Spleen (tissue), 11 donors: ENCODE measurements around the gene BCL11B. TPM values are rescaled to one million over a fixed set of nuclear protein-coding genes. Genes with fewer than 3 reads are reported as not detected.

Experiments used
- DNase-seq: peaks from one replicate; pipeline ENCODE4 v3.0.0-alpha.2; 2020
- H3K27ac ChIP-seq, 8 donors: fragments of 200-600 bp; sonication (generic) in 7 of 8; 1 replicate in 4 of 8; 2 replicates in 4 of 8; pipeline versions ENCODE4 v1.5.0 to v1.8.0; 2016 to 2021; ENCODE audit warnings: inconsistent platforms in 4 of 8, mild to moderate bottlenecking in 4 of 8, moderate library complexity in 1 of 8
- H3K27me3 ChIP-seq, 7 donors: fragments of 200-600 bp; sonication (generic) in 6 of 7; replicated peaks in 1 of 7; 1 replicate in 4 of 7; 2 replicates in 3 of 7; pipeline versions ENCODE4 v1.5.0 to v1.8.0; 2016 to 2021; ENCODE audit warnings: inconsistent platforms in 3 of 7, mild to moderate bottlenecking in 1 of 7
- H3K36me3 ChIP-seq, 6 donors: fragments of 200-600 bp; sonication (generic) in 5 of 6; 1 replicate in 4 of 6; 2 replicates in 2 of 6; pipeline versions ENCODE4 v1.5.0 to v1.8.0; 2016 to 2021; ENCODE audit warnings: inconsistent platforms in 2 of 6
- H3K4me1 ChIP-seq, 6 donors: fragments of 200-600 bp; sonication (generic) in 5 of 6; 1 replicate in 3 of 6; 2 replicates in 3 of 6; pipeline versions ENCODE4 v1.5.0 to v1.8.0; 2016 to 2021; ENCODE audit warnings: inconsistent platforms in 3 of 6
- H3K4me3 ChIP-seq, 8 donors: fragments of 200-600 bp; sonication (generic) in 7 of 8; 1 replicate in 4 of 8; 2 replicates in 4 of 8; pipeline versions ENCODE4 v1.5.0 to v1.8.0; 2016 to 2021; ENCODE audit warnings: inconsistent platforms in 4 of 8, mild to moderate bottlenecking in 4 of 8, moderate library complexity in 2 of 8
- H3K9me3 ChIP-seq, 8 donors: fragments of 200-600 bp; sonication (generic) in 7 of 8; 1 replicate in 4 of 8; 2 replicates in 4 of 8; pipeline versions ENCODE4 v1.5.0 to v1.8.0; 2016 to 2021; ENCODE audit warnings: inconsistent platforms in 4 of 8
- CTCF ChIP-seq, 11 experiments: fragments of 200-600 bp in 7 of 11; fragments of 450-650 bp in 4 of 11; sonication (generic) in 4 of 11; IDR thresholded peaks in 8 of 11; conservative IDR thresholded peaks in 3 of 11; 1 replicate in 7 of 11; 2 replicates in 4 of 11; pipeline versions ENCODE4 v1.4.0 to v1.8.0; 2016 to 2021; ENCODE audit warnings: antibody characterized with exemption in 11 of 11, inconsistent platforms in 4 of 11, mild to moderate bottlenecking in 1 of 11
- POLR2A ChIP-seq, 3 donors: fragments of 450-650 bp; IDR thresholded peaks; one replicate each; pipeline ENCODE4 v1.5.1; 2017; ENCODE audit warnings: antibody characterized with exemption in 3 of 3, mild to moderate bottlenecking in 1 of 3
- POLR2AphosphoS5 ChIP-seq, 3 donors: sonication (generic); formaldehyde crosslinking; IDR thresholded peaks; one replicate each; pipeline ENCODE4 v1.5.1; 2017; ENCODE audit warnings: antibody characterized with exemption in 3 of 3
- whole genome bisulfite sequencing, 5 donors: extraction: QIAGEN DNeasy Blood & Tissue Kit in 3 of 5; methylation state at CpG; one replicate each; pipeline versions ENCODE4 v1.1.5 to v1.1.7; 2013 to 2018; 5-methylcytosine and 5-hydroxymethylcytosine counted together
- intact Hi-C: fragments of 100-400 bp; cut with DNase I; formaldehyde crosslinking; loops from one replicate; pipeline ENCODE4 v1.15.0; 2023; ENCODE audit warnings: low total_unique reads
- polyA plus RNA-seq, 3 donors: library from polyadenylated mRNA; stranded (reverse); fragments of 200-250 nt; gene quantifications; one replicate each; pipeline ENCODE4 v1.2.1, GENCODE V29; 2013
- total RNA-seq, 7 donors: library from RNA; depleted of rRNA in 3 of 7; stranded (reverse); fragments of >200 nt in 3 of 7; fragmentation: NEBNext Ultra II Directional in 4 of 7; extraction: Animal tissue kit (Norgen Biotek cat#: 25700) in 4 of 7; gene quantifications; one replicate each; pipeline versions ENCODE4 v1.1.0 to v1.2.1, GENCODE V29; 2016 to 2021
- donor health status: healthy with polysubstance abuse.
- donor health status: DM: no; HTN: no; CAD: no; lungs with moderate emphysema.
- donor health status: DM: no; HTN: no; CAD: no.
- donor health status: Bipolar disorder and iron deficiency.
- donor health status: healthy.
- donor health status: DM: no; HTN: no; CAD: no.
- donor health status: DM: yes; HTN: yes; CAD: no.

BCL11B gene
- total and polyA plus RNA-seq, 10 donors: 0.74 to 21.1 (median 11.4) TPM

DNA sequence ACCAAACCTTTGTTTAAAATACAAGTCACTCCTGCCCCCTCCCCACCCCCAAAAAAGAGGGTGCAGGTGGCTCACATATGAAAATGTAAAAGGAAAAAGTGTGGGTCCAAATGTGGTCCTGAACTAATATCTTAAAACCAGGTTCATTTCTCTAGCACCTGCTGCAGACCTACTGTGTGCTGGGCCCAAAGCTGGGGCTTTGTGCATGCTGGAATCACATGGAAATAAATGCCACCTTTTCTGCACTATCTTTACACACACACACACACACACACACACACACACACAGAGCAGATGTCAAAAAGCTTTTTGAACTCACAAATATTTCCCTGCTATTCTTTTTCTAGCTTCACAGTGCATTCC is 3.2 kb upstream of the BCL11B start:
- intact Hi-C loops: no loop called here
- H3K27me3 ChIP-seq: peaks cover 5 to 100% (median 60%) of the 10 kb centered on the region in 7 donors
- peaks cover 13 to 50% (median 45%) of the 10 kb centered on the region in 6 donors for H3K4me1 ChIP-seq
- no peaks in the 10 kb centered on the region for H3K36me3 ChIP-seq
- H3K4me3 ChIP-seq: peak overlapping the region in 1 of 8 donors; percentile 75
- H3K9me3 ChIP-seq: no peaks in the 10 kb centered on the region
- DNase-seq: no peak
- peak overlapping the region in 1 of 8 donors; percentile 93 for H3K27ac ChIP-seq
- TF ChIP-seq POLR2A (IDR thresholded peaks at IDR 0.05) (no peak), POLR2AphosphoS5 (IDR thresholded peaks at IDR 0.05) (no peak)

DNA sequence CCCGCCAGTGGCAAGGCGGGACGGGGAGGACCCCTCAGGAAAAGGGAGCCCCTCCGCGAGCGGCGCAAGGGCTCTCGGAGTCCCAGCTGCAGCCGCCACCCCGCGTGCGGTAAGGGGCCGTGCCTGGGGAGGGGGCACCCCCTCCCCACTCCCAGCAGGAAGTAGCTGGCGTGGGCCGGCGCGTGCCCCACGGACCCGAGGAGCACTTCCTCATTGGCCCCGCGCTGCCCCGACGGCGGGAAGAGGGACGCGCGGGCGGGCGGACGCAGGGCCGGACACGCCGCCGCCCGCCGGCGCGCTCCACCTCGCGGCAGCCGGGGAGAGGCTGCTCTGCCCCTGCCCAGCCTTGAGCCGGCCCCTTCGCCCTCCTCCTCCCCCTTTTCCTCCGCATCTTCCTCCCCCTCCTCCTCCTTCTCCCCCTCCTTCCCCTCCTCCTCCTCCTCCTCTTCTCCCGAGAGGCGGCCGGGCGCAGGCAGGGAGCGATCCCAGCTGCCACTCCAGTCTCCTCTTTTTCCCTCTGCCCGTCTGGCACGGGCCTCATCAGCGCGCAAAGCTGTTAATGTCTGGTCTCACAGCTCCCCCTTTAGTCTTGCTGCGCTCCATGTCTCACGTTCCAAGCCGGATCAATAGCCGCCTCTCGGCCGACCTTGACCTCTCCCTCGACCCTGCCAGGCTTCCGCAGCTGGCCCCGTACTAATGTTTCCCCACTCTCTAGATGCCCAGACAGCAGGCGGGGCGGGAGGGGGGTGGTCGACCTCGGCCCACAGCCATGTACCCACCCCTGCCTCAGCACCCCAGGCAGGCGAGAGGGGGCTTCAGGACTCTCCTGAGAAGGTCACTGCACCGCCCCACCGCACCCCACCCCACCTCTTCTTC is 2.6 kb upstream of the BCL11B start:
- WGBS, 5 donors: 2 to 6% (median 2%) methylated on average over 24 to 69 of the region's 69 CpGs
- Histone ChIP-seq H3K4me1 (peaks cover 14 to 56% (median 50%) of the 10 kb centered on the region in 6 donors), H3K36me3 (no peaks in the 10 kb centered on the region), H3K9me3 (no peaks in the 10 kb centered on the region), H3K27me3 (peaks cover 5 to 100% (median 66%) of the 10 kb centered on the region in 7 donors), H3K27ac (peak overlapping the region in 5 of 8 donors; percentile 5 to 93 (median 84)), H3K4me3 (peak overlapping the region; percentile 30 to 75 (median 45))
- intact Hi-C loops: no loop called here
- DNase-seq: no peak
- TF ChIP-seq POLR2AphosphoS5 (IDR thresholded peaks at IDR 0.05): peak in 1 of 3 donors; percentile 56
- peak in 5 of 11 experiments; percentile 9 to 39 (median 15) for TF ChIP-seq CTCF (IDR thresholded peaks at IDR 0.05 in 8 of 11, conservative IDR thresholded peaks at IDR 0.05 in 3 of 11)
- no peak for TF ChIP-seq POLR2A (IDR thresholded peaks at IDR 0.05)

- TF ChIP-seq CTCF (IDR thresholded peaks at IDR 0.05 in 8 of 11, conservative IDR thresholded peaks at IDR 0.05 in 3 of 11) (no peak), POLR2AphosphoS5 (IDR thresholded peaks at IDR 0.05) (no peak), POLR2A (IDR thresholded peaks at IDR 0.05) (no peak)
- intact Hi-C loops: no loop called here
- peak overlapping the region; percentile 30 to 75 (median 45) for H3K4me3 ChIP-seq
- no peak for DNase-seq
- 1 to 4% (median 2%) methylated on average over 22 to 34 of the region's 34 CpGs for WGBS, 5 donors
- H3K36me3 ChIP-seq: no peaks in the 10 kb centered on the region
- peaks cover 5 to 100% (median 74%) of the 10 kb centered on the region in 7 donors for H3K27me3 ChIP-seq
- peak overlapping the region in 7 of 8 donors; percentile 27 to 93 (median 48) for H3K27ac ChIP-seq
- peaks cover 14 to 64% (median 51%) of the 10 kb centered on the region in 6 donors for H3K4me1 ChIP-seq
- H3K9me3 ChIP-seq: no peaks in the 10 kb centered on the region
Observed at GRCh38 chr14:99273766-99274345, 1.9 kb upstream of the BCL11B start.

DNA sequence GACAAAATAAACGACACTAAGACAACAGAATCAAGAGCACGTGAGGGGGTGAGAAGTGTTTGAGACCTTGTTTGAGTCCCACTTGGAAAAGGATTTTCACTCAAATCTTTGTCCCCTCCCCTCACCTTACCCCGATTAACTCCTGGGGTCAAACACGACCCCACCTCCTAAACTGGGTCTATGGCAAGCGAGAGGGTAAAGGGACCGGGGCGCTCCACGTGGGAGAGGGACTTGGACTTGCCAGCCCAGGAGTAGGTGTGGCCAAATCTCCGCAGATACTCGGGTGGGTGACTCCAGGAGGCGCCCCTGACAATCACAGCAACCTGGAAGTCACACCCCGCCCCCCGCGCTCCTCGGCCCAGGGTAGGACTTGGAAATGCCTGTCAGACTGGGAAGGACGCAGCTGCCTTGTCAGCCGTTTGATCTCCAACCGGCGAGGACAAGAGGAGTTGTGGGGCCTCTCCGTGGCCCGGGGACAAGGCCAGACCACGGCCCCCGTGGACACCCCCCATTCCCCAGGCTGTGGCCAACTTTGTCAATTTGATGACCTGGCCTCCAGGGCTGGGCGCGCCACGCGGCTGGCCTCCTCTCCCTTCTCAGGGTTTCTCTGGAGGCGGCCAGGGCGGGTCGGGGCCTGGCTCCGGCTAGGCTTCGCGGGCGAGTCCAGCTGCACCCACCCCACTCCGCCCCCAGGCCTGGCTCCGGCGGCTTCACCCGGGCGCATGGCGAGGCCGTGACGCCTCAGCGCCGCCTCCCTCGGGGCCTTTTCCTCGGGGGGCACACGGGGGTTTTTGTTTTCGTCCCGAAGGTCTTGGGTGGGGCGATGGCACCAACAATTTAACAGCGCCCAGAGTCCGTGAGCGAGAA is 1.1 kb upstream of the BCL11B start:
- TF ChIP-seq POLR2AphosphoS5 (IDR thresholded peaks at IDR 0.05) (no peak), CTCF (IDR thresholded peaks at IDR 0.05 in 8 of 11, conservative IDR thresholded peaks at IDR 0.05 in 3 of 11) (no peak), POLR2A (IDR thresholded peaks at IDR 0.05) (no peak)
- DNase-seq: no peak
- Histone ChIP-seq H3K9me3 (no peaks in the 10 kb centered on the region), H3K4me1 (peaks cover 14 to 66% (median 51%) of the 10 kb centered on the region in 6 donors), H3K27me3 (peaks cover 5 to 100% (median 76%) of the 10 kb centered on the region in 7 donors), H3K4me3 (peak overlapping the region; percentile 20 to 75 (median 45)), H3K27ac (peak overlapping the region in 6 of 8 donors; percentile 43 to 93 (median 66)), H3K36me3 (no peaks in the 10 kb centered on the region)
- 1 to 5% (median 4%) methylated on average over 28 to 53 of the region's 53 CpGs for WGBS, 5 donors
- intact Hi-C loops: no loop called here
